LNCAP (cell line): ENCODE results near the gene NCOR2.

Experiments
- CTCF ChIP-seq: fragments of 450-650 bp; IDR thresholded peaks from 2 replicates; pipeline ENCODE4 v1.5.1; 2017; ENCODE audit warnings: mild to moderate bottlenecking

The NCOR2 gene

DNA sequence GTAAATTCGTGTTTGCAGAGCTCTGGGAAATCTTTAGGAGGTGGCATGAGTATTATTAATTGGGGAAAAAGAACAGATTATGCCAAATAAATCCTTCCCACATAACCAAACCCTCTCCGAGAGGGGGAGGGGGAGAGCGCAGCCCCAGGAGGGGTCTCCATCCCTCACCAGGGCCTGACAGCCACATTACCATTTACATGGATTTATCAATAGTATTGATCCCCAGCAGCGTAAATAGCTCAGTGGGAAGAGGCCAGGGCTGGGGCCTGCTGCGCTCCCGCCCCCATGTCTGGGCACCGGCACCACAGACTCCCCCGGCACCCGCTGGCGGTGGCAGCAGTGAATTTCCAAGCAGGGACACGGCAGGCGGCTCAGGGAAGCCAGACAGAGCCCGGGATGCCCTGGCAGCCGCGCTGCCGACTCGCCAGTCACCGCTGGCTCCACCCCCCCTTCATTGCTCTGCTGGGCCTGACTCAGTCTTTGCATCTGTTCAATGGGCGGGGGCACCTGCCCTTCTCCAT lies 2.4 kb downstream of the NCOR2 start:
- TF ChIP-seq CTCF, result no peak

DNA sequence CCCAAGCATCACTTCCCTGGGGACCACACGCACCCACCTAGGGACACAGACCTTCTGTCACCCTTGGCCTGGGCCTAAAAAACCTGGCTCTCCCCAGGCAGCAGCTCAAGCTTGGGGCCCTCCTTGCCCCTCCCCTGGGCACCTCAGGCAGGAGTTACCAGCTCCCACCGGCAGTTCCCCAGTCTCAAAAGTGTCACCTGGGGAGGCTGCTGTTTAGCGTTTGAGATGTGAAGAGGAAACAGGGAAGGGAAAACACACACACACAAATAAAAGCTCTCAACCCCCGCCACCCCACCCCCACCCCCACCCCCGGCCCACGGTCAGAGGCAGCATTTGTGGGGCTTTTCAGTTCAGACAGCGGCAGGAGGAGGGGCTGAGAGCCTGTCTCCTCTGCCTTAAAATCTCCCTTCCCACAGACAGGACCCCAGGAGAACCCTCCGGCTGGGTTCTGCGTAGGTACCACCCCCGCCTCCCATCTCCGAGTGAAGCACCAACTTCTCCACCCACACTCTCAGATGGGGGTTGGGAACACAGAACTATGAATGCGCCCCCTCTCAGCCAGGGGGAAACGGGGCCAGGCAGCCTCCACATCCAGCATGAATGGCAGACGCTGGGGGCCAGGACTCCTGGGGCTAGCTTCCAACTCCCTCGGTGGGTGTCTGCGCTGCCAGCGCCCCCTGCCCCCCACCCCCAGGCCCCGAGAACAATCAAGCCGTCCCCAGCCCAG lies 3.0 kb downstream of the NCOR2 start:
- TF ChIP-seq CTCF, result no peak

- no peak for TF ChIP-seq CTCF
Measured at GRCh38 chr12:124563809-124564208, 3.6 kb downstream of the NCOR2 start.

- no peak for TF ChIP-seq CTCF
Measured at GRCh38 chr12:124563401-124563800, 4.0 kb downstream of the NCOR2 start.

DNA sequence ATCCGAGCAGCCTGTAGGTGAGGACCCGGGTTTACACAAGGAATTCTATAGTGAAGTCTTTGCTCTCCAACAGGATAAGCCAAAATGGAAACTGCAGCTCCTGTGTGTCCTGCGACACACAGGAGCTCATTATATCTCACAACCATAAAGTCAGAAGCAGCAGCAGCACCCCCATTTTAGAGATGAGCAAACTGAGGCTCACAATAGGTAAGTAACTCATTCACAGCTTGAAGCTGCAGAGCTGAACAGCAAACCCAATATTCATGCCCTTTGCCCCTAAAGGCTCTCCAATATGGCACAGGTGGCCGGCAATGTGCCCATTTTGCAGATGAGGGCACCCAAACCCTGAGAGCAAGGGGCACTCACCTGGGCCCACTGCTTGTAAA lies 4.6 kb downstream of the NCOR2 start:
- TF ChIP-seq CTCF, result no peak

DNA sequence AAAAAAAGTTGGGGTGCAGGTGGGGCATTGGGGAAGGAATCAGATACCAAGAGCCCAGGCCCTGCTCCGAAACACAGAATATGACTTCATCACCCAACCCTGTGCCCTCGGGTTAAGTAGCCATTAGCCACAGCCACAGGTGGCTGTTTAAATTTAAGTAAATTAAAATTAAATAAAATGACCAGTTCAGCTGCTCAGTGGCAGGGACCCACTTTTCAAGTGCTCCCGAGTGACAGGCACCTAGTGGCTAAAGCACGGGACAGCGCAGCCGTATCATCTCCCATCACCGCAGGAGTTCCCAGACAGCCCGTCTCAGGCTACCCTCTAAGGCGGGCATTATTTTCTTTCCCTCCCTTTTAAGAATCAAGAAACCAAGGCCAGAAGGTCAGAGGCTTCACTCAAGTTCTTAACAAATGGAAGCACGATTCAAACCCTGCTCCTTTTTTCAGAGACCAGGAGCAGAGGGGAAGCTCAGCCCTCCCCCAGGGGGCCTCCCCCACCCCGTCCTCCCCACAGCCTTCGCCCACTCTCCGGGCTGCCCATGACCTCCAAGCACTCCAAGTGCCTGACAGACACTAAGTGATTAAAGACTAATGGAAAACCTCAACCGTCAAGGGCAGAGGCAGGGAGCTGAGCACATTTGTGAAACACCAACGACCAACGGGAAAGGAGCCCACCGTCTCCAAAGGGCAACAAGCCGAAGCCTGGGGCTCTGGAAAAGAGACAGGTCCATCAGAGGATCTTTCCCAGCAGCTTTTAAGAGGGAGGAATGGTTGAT lies 5.2 kb downstream of the NCOR2 start:
- TF ChIP-seq CTCF, result no peak

DNA sequence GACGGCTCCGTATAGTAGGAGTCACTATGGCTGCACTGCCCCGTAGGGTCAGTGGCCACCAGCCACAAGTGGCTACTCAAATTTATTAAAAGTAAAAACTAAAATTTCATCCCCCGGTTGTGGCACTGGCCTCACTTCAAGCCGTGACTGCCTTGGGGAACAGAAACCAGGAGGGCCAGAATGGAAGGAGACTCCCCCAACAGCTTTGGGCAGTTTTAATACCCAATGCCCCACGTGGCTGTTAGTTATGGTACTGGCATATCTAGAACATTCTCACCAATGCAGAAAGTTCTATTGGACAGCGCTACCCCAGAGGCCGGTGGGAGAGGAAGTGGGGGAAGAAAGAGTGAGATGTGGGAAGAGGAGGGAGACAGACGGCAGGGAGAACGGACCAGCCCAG lies 6.2 kb downstream of the NCOR2 start:
- TF ChIP-seq CTCF, result no peak
